ENCODE results near the gene CSNK2A3. TPM values are rescaled to one million over a fixed set of nuclear protein-coding genes. Genes with fewer than 3 reads are reported as not detected.

Gene CSNK2A3
- total and polyA plus RNA-seq, 2 donors (not counting 1 experiment from before 2014, with no cell fraction given), result 2.3 TPM

- Histone ChIP-seq H3K4me3 (replicated peaks in 1 of 4; ENCODE audit: control extremely low read depth in 1 of 4, insufficient read depth in 1 of 4, low read depth in 3 of 4, low read length in 4 of 4) (no peak overlapping the region), H3K4me2 (ENCODE audit: extremely low read depth, insufficient read depth, low read length) (no peak overlapping the region), H3K36me3 (ENCODE audit: control insufficient read depth, insufficient read depth, low read length) (no peaks in the 10 kb centered on the region), H4K20me1 (ENCODE audit: control insufficient read depth, extremely low read depth, insufficient read depth, low read length) (no peaks in the 10 kb centered on the region), H3K27ac (ENCODE audit: insufficient read depth, low read length) (no peak overlapping the region), H2AFZ (ENCODE audit: low read length) (no peak overlapping the region), H3K9me3 (ENCODE audit: control insufficient read depth, insufficient read depth, low read depth, low read length) (no peaks in the 10 kb centered on the region), H3K27me3 (ENCODE audit: control insufficient read depth, insufficient read depth, low read length) (peaks cover 2% of the 10 kb centered on the region), H3K9ac (ENCODE audit: insufficient read depth, low read length) (no peak overlapping the region), H3K79me2 (ENCODE audit: control insufficient read depth, insufficient read depth, low read length) (no peaks in the 10 kb centered on the region), H3K4me1 (ENCODE audit: control insufficient read depth, extremely low read depth, insufficient read depth, low read length) (no peaks in the 10 kb centered on the region)
- DNase-seq (ENCODE audit: low read depth in 2 of 2), result no peak
- TF ChIP-seq CTCF (conservative IDR thresholded peaks at IDR 0.05 in 1 of 2, IDR thresholded peaks at IDR 0.05 in 1 of 2; ENCODE audit: low read depth in 1 of 2, low read length in 2 of 2) (no peak), EZH2 (IDR thresholded peaks at IDR 0.05; ENCODE audit: low read length, missing control alignments) (no peak)
Measured at GRCh38 chr11:11309906-11310305, 43.1 kb downstream of the CSNK2A3 start.

GRCh38 chr11:11308249-11308648 lies 44.8 kb downstream of the CSNK2A3 start:
- Histone ChIP-seq H3K9me3 (ENCODE audit: control insufficient read depth, insufficient read depth, low read depth, low read length) (no peaks in the 10 kb centered on the region), H2AFZ (ENCODE audit: low read length) (no peak overlapping the region), H3K27ac (ENCODE audit: insufficient read depth, low read length) (no peak overlapping the region), H3K4me2 (ENCODE audit: extremely low read depth, insufficient read depth, low read length) (no peak overlapping the region), H3K36me3 (ENCODE audit: control insufficient read depth, insufficient read depth, low read length) (no peaks in the 10 kb centered on the region), H3K4me1 (ENCODE audit: control insufficient read depth, extremely low read depth, insufficient read depth, low read length) (no peaks in the 10 kb centered on the region), H3K79me2 (ENCODE audit: control insufficient read depth, insufficient read depth, low read length) (no peaks in the 10 kb centered on the region), H3K4me3 (replicated peaks in 1 of 4; ENCODE audit: control extremely low read depth in 1 of 4, insufficient read depth in 1 of 4, low read depth in 3 of 4, low read length in 4 of 4) (no peak overlapping the region), H3K27me3 (ENCODE audit: control insufficient read depth, insufficient read depth, low read length) (peaks cover 2% of the 10 kb centered on the region), H3K9ac (ENCODE audit: insufficient read depth, low read length) (no peak overlapping the region), H4K20me1 (ENCODE audit: control insufficient read depth, extremely low read depth, insufficient read depth, low read length) (no peaks in the 10 kb centered on the region)
- TF ChIP-seq CTCF (conservative IDR thresholded peaks at IDR 0.05 in 1 of 2, IDR thresholded peaks at IDR 0.05 in 1 of 2; ENCODE audit: low read depth in 1 of 2, low read length in 2 of 2), result no peak
- TF ChIP-seq EZH2 (IDR thresholded peaks at IDR 0.05; ENCODE audit: low read length, missing control alignments), result no peak
- DNase-seq (ENCODE audit: low read depth in 2 of 2), result no peak

- no peak for TF ChIP-seq EZH2 (IDR thresholded peaks at IDR 0.05; ENCODE audit: low read length, missing control alignments)
- TF ChIP-seq CTCF (conservative IDR thresholded peaks at IDR 0.05 in 1 of 2, IDR thresholded peaks at IDR 0.05 in 1 of 2; ENCODE audit: low read depth in 1 of 2, low read length in 2 of 2), result no peak
Measured at GRCh38 chr11:11306855-11307254, 46.2 kb downstream of the CSNK2A3 start.

More at GRCh38 chr11:11306855-11307254, 46.2 kb downstream of the CSNK2A3 start:
- H3K27ac ChIP-seq (ENCODE audit: insufficient read depth, low read length), result no peak overlapping the region
- H2AFZ ChIP-seq (ENCODE audit: low read length), result no peak overlapping the region
- no peak overlapping the region for H3K4me2 ChIP-seq (ENCODE audit: extremely low read depth, insufficient read depth, low read length)
- no peak overlapping the region for H3K9ac ChIP-seq (ENCODE audit: insufficient read depth, low read length)
- H3K4me1 ChIP-seq (ENCODE audit: control insufficient read depth, extremely low read depth, insufficient read depth, low read length), result no peaks in the 10 kb centered on the region
- DNase-seq (ENCODE audit: low read depth in 2 of 2), result peak in 1 of 2 donors; percentile 11
- H3K36me3 ChIP-seq (ENCODE audit: control insufficient read depth, insufficient read depth, low read length), result no peaks in the 10 kb centered on the region
- peaks cover 2% of the 10 kb centered on the region for H3K27me3 ChIP-seq (ENCODE audit: control insufficient read depth, insufficient read depth, low read length)
- H4K20me1 ChIP-seq (ENCODE audit: control insufficient read depth, extremely low read depth, insufficient read depth, low read length), result no peaks in the 10 kb centered on the region
- H3K4me3 ChIP-seq (replicated peaks in 1 of 4; ENCODE audit: control extremely low read depth in 1 of 4, insufficient read depth in 1 of 4, low read depth in 3 of 4, low read length in 4 of 4), result no peak overlapping the region
- H3K9me3 ChIP-seq (ENCODE audit: control insufficient read depth, insufficient read depth, low read depth, low read length), result no peaks in the 10 kb centered on the region
- no peaks in the 10 kb centered on the region for H3K79me2 ChIP-seq (ENCODE audit: control insufficient read depth, insufficient read depth, low read length)

Measured in fibroblast of lung (primary cell).